CD4-positive, alpha-beta T cell (primary cell): ENCODE measurements around the gene ARSI. TPM values are rescaled to one million over a fixed set of nuclear protein-coding genes. Genes with fewer than 3 reads are reported as not detected.

Experiments
- ATAC-seq: fragments of 200-7000 bp; cut with Tn5 transposase; one replicate; pipeline ENCODE4 v1.10.0; 2022; ENCODE audit warnings: mild to moderate bottlenecking; ENCODE audit not compliant: poor library complexity
- CTCF ChIA-PET: fragments of 350-600 bp; sonication (Branson Sonifier 250); formaldehyde crosslinking; loops from one replicate; lab custom pipeline; 2021; ENCODE audit warnings: antibody characterized with exemption, inconsistent platforms; lab: Charles Lee
- POLR2A ChIA-PET: fragments of 350-600 bp; sonication (Branson Sonifier 250); formaldehyde crosslinking; loops from one replicate; lab custom pipeline; 2021; ENCODE audit warnings: antibody characterized with exemption, inconsistent platforms; lab: Charles Lee
- DNase-seq, 14 experiments: peaks; one replicate each; pipeline ENCODE4 v3.0.0-alpha.2; 2013 to 2020; ENCODE audit warnings: mixed read lengths in 2 of 14
- H3K27ac ChIP-seq, 2 donors: one replicate each; pipeline versions ENCODE4 v1.5.1 to v1.7.0; 2013; ENCODE audit warnings: low read length in 2 of 2, low read depth in 1 of 2, mild to moderate bottlenecking in 1 of 2
- H3K27me3 ChIP-seq, 2 experiments: 1 replicate in 1 of 2; 2 replicates in 1 of 2; pipeline versions ENCODE4 v1.6.1 to v1.7.0; 2013; ENCODE audit warnings: low read length in 2 of 2, control low read depth in 1 of 2, mild to moderate bottlenecking in 1 of 2, moderate library complexity in 1 of 2; ENCODE audit not compliant: insufficient read depth in 2 of 2, control insufficient read depth in 1 of 2
- H3K36me3 ChIP-seq: one replicate; pipeline ENCODE4 v1.6.1; 2013; ENCODE audit warnings: low read length, control low read depth; ENCODE audit not compliant: insufficient read depth
- H3K4me1 ChIP-seq: one replicate; pipeline ENCODE4 v1.6.1; 2013; ENCODE audit warnings: low read length, control low read depth; ENCODE audit not compliant: insufficient read depth
- H3K4me3 ChIP-seq: one replicate; pipeline ENCODE4 v1.5.1; 2013; ENCODE audit warnings: mild to moderate bottlenecking, low read length, moderate library complexity
- H3K9me3 ChIP-seq, 2 experiments: 1 replicate in 1 of 2; 2 replicates in 1 of 2; pipeline versions ENCODE4 v1.6.1 to v1.7.0; 2013; ENCODE audit warnings: low read length in 2 of 2, mild to moderate bottlenecking in 2 of 2, control low read depth in 1 of 2, moderate library complexity in 1 of 2; ENCODE audit not compliant: control insufficient read depth in 1 of 2, insufficient read depth in 1 of 2
- H3K27ac Mint-ChIP-seq: one replicate; pipeline ENCODE4 v1.8.0; 2020; ENCODE audit warnings: mixed read lengths
- H3K27me3 Mint-ChIP-seq: one replicate; pipeline ENCODE4 v1.8.0; 2021; ENCODE audit warnings: mixed read lengths
- H3K36me3 Mint-ChIP-seq: one replicate; pipeline ENCODE4 v1.8.0; 2021; ENCODE audit warnings: low read depth, mixed read lengths
- H3K4me1 Mint-ChIP-seq: one replicate; pipeline ENCODE4 v1.8.0; 2021; ENCODE audit warnings: low read depth, mixed read lengths
- H3K4me3 Mint-ChIP-seq: one replicate; pipeline ENCODE4 v1.8.0; 2020; ENCODE audit warnings: mild to moderate bottlenecking, mixed read lengths
- H3K9me3 Mint-ChIP-seq: one replicate; pipeline ENCODE4 v1.8.0; 2020; ENCODE audit warnings: mixed read lengths
- intact Hi-C, 2 experiments: fragments of 100-400 bp; cut with DNase I in 1 of 2; cut with micrococcal nuclease in 1 of 2; formaldehyde crosslinking; loops; one replicate each; pipeline versions ENCODE4 v1.15.1 to v1.9.0; 2023 to 2025; cut with DNase I, micrococcal nuclease
- total RNA-seq, 174 experiments: library from RNA in 2 of 174; stranded (reverse) in 2 of 174; gene quantifications; one replicate each; pipeline ENCODE4 v1.2.3 and lab custom pipeline; 2021 to 2026
- TF ChIP-seq, protein P1 (sequence below): fragments of 200-600 bp; IDR thresholded peaks from one replicate; pipeline ENCODE4 v1.8.0; 2022; ENCODE audit warnings: antibody characterized with exemption, mild to moderate bottlenecking

ARSI gene
- total RNA-seq, 2 experiments from 2014 or later = 0.22 to 0.56 TPM

DNA sequence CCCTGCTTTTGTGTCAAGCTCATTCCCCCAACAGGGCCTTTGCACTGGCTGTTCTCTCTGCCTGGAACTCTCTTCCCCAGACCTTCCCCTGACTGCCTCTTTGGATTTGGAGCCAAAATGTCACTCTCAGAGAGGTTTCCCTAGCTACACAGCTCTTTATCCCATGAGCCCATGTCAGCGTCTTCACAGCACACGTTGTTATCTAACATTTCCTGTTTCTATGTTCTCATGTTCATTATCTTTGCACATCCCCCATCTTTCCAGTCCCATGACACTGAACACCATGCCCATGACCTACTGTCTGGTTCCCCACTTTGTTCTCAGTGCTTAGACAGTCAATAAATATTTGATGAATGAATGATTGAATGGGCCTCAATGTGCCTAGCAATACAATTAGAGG lies 26.3 kb upstream of the ARSI start:
- ATAC-seq = no peak
- TF ChIP-seq, protein P1, sequence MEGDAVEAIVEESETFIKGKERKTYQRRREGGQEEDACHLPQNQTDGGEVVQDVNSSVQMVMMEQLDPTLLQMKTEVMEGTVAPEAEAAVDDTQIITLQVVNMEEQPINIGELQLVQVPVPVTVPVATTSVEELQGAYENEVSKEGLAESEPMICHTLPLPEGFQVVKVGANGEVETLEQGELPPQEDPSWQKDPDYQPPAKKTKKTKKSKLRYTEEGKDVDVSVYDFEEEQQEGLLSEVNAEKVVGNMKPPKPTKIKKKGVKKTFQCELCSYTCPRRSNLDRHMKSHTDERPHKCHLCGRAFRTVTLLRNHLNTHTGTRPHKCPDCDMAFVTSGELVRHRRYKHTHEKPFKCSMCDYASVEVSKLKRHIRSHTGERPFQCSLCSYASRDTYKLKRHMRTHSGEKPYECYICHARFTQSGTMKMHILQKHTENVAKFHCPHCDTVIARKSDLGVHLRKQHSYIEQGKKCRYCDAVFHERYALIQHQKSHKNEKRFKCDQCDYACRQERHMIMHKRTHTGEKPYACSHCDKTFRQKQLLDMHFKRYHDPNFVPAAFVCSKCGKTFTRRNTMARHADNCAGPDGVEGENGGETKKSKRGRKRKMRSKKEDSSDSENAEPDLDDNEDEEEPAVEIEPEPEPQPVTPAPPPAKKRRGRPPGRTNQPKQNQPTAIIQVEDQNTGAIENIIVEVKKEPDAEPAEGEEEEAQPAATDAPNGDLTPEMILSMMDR = no peak
- ChIA-PET POLR2A (no interaction called here), CTCF (no interaction called here)
- intact Hi-C loops = no loop called here
- H3K36me3 ChIP-seq = no peaks in the 10 kb centered on the region
- H3K27ac Mint-ChIP-seq = no peak overlapping the region
- no peaks in the 10 kb centered on the region for H3K9me3 ChIP-seq
- H3K36me3 Mint-ChIP-seq = no peaks in the 10 kb centered on the region
- H3K4me3 ChIP-seq = no peak overlapping the region
- no peaks in the 10 kb centered on the region for H3K9me3 Mint-ChIP-seq
- H3K27me3 Mint-ChIP-seq = no peaks in the 10 kb centered on the region
- no peaks in the 10 kb centered on the region for H3K27me3 ChIP-seq
- no peak for DNase-seq
- H3K4me1 ChIP-seq = no peaks in the 10 kb centered on the region
- no peak overlapping the region for H3K27ac ChIP-seq
- no peak overlapping the region for H3K4me3 Mint-ChIP-seq
- no peaks in the 10 kb centered on the region for H3K4me1 Mint-ChIP-seq

DNA sequence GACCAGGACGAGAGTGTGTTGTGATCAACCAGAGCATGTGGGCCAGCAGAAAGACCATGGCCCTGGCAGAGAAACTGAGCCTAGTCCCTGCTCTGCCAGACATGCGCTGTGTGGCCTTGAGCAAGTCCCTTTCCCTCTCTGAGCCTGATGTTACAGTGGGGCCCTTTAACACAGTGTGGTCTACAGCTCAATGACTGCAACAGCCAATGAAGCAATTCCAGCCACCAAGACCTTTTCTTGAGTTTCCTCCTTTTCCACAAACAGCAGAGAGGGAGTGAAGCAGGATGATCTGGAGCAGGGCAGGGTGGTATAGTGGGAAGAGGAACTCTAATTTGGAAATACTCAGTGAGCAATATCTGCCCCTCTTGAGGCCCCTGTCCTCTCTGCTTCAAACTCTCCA lies 25.8 kb upstream of the ARSI start:
- CTCF ChIA-PET = no interaction called here
- no peak for DNase-seq
- no peak overlapping the region for H3K27ac Mint-ChIP-seq
- H3K9me3 ChIP-seq = no peaks in the 10 kb centered on the region
- H3K27ac ChIP-seq = no peak overlapping the region
- intact Hi-C loops = no loop called here
- TF ChIP-seq, protein P1 = no peak
- no peaks in the 10 kb centered on the region for H3K4me1 Mint-ChIP-seq
- no peaks in the 10 kb centered on the region for H3K4me1 ChIP-seq
- POLR2A ChIA-PET = no interaction called here
- no peak overlapping the region for H3K4me3 Mint-ChIP-seq
- no peaks in the 10 kb centered on the region for H3K27me3 ChIP-seq
- no peaks in the 10 kb centered on the region for H3K27me3 Mint-ChIP-seq
- ATAC-seq = no peak
- no peaks in the 10 kb centered on the region for H3K36me3 Mint-ChIP-seq
- H3K36me3 ChIP-seq = no peaks in the 10 kb centered on the region
- no peaks in the 10 kb centered on the region for H3K9me3 Mint-ChIP-seq
- H3K4me3 ChIP-seq = no peak overlapping the region

DNA sequence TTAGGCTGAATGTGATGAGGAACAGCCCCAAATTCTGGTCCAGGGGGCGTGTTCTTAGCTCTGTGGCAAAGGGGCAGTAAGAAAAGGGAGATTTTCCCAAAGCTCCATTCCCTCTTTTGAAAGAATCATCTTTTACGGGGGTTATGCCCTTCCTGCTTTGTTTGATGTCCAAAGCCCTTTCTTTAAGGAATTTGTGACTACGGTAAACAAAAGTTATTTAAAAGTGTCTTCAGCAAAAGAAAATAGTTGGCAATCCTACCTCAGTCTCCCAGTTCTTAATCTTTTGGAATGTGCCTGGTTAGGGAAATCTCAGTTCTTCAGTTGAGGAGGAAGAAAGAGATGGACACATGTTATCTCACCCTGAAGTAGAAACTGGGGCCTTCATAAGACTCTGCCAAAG lies 24.4 kb upstream of the ARSI start:
- TF ChIP-seq, protein P1 = no peak
- DNase-seq = no peak
- CTCF ChIA-PET = no interaction called here
- Histone ChIP-seq H3K27me3 (no peaks in the 10 kb centered on the region), H3K4me3 (no peak overlapping the region), H3K36me3 (no peaks in the 10 kb centered on the region), H3K9me3 (no peaks in the 10 kb centered on the region), H3K4me1 (no peaks in the 10 kb centered on the region), H3K27ac (no peak overlapping the region)
- Mint-ChIP-seq H3K4me3 (no peak overlapping the region), H3K27ac (no peak overlapping the region), H3K36me3 (no peaks in the 10 kb centered on the region), H3K4me1 (no peaks in the 10 kb centered on the region), H3K9me3 (no peaks in the 10 kb centered on the region), H3K27me3 (no peaks in the 10 kb centered on the region)
- POLR2A ChIA-PET = no interaction called here
- ATAC-seq = no peak
- intact Hi-C loops = no loop called here
